Measurements from ENCODE around the gene SPRN.
"Not testable (repeated sequence)": the region's sequence is repeated elsewhere in the genome, so short reads cannot be mapped to it uniquely, and the experiment has no call there.

SPRN gene

GRCh38 chr10:133452453-133452852, 28.0 kb upstream of the SPRN start:
- DNase-seq (no peak), ATAC-seq (replicated peaks) (no peak)
- Mint-ChIP-seq H3K4me3 (no peak overlapping the region), H3K27me3 (no peaks in the 10 kb centered on the region), H3K4me1 (ENCODE audit: low read depth in 2 of 2) (peaks cover 3 to 19% of the 10 kb centered on the region in 2 donors), H3K36me3 (ENCODE audit: insufficient read depth) (peaks cover 27% of the 10 kb centered on the region), H3K9me3 (peaks cover 5 to 11% of the 10 kb centered on the region in 2 donors), H3K27ac (no peak overlapping the region)

DNA sequence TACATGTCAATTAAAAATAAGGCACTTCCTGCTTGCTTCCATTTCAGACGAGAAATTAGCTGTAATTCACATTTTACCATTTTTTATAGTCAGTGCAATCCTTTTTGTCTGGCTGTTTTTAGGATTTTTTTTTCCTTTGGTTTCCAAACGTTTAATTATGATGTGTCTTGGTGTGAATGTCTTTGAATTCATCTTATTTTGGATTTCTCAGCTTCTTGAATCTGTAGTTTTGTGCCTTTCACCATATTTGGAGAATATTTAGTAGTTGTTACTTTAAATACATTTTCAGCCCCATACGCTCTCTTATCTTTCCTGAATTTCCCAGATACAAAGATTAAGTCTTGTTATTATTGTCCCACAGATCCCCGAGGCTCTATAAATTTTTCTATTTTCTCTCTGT, 26.9 kb upstream of the SPRN start:
- no peak overlapping the region for H3K4me3 Mint-ChIP-seq
- no peaks in the 10 kb centered on the region for H3K27me3 Mint-ChIP-seq
- peaks cover 7 to 15% of the 10 kb centered on the region in 2 donors for H3K4me1 Mint-ChIP-seq (ENCODE audit: low read depth in 2 of 2)
- no peak overlapping the region for H3K27ac Mint-ChIP-seq
- H3K36me3 Mint-ChIP-seq (ENCODE audit: insufficient read depth), result peaks cover 18% of the 10 kb centered on the region
- ATAC-seq (replicated peaks) (no peak), DNase-seq (no peak)
- H3K9me3 Mint-ChIP-seq, result peaks cover 9 to 22% of the 10 kb centered on the region in 2 donors

DNA sequence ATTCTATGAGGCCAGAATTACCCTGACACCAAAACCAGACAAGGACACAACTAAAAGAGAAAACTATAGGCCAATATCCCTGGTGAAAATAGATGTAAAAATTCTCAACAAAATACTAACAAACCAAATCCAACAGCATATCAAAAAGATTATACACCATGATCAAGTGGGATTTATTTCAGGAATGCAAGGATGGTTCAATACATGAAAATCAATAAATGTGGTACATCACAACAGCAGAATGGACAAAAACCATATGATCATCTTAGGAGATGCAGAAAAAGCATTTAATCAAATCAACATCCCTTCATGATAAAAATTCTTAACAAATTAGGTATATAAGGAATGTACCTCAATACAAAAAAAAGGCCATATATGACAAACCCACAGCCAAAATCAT, 23.7 kb upstream of the SPRN start:
- ATAC-seq (replicated peaks) (no peak), DNase-seq (no peak)
- H3K4me3 Mint-ChIP-seq, result no peak overlapping the region
- peaks cover 12 to 22% of the 10 kb centered on the region in 2 donors for H3K9me3 Mint-ChIP-seq
- H3K27me3 Mint-ChIP-seq, result no peaks in the 10 kb centered on the region
- no peak overlapping the region for H3K27ac Mint-ChIP-seq
- H3K4me1 Mint-ChIP-seq (ENCODE audit: low read depth in 2 of 2), result peaks cover 5 to 8% of the 10 kb centered on the region in 2 donors
- no peaks in the 10 kb centered on the region for H3K36me3 Mint-ChIP-seq (ENCODE audit: insufficient read depth)

- no peak for ATAC-seq (replicated peaks)
- H3K9me3 Mint-ChIP-seq, result peaks cover 12 to 22% of the 10 kb centered on the region in 2 donors
- peaks cover 12 to 19% of the 10 kb centered on the region in 2 donors for H3K4me1 Mint-ChIP-seq (ENCODE audit: low read depth in 2 of 2)
- no peaks in the 10 kb centered on the region for H3K27me3 Mint-ChIP-seq
- no peak overlapping the region for H3K4me3 Mint-ChIP-seq
- no peaks in the 10 kb centered on the region for H3K36me3 Mint-ChIP-seq (ENCODE audit: insufficient read depth)
- DNase-seq, result no peak
- no peak overlapping the region for H3K27ac Mint-ChIP-seq
These were observed 22.6 kb upstream of the SPRN start for GRCh38 chr10:133446979-133447378.

DNA sequence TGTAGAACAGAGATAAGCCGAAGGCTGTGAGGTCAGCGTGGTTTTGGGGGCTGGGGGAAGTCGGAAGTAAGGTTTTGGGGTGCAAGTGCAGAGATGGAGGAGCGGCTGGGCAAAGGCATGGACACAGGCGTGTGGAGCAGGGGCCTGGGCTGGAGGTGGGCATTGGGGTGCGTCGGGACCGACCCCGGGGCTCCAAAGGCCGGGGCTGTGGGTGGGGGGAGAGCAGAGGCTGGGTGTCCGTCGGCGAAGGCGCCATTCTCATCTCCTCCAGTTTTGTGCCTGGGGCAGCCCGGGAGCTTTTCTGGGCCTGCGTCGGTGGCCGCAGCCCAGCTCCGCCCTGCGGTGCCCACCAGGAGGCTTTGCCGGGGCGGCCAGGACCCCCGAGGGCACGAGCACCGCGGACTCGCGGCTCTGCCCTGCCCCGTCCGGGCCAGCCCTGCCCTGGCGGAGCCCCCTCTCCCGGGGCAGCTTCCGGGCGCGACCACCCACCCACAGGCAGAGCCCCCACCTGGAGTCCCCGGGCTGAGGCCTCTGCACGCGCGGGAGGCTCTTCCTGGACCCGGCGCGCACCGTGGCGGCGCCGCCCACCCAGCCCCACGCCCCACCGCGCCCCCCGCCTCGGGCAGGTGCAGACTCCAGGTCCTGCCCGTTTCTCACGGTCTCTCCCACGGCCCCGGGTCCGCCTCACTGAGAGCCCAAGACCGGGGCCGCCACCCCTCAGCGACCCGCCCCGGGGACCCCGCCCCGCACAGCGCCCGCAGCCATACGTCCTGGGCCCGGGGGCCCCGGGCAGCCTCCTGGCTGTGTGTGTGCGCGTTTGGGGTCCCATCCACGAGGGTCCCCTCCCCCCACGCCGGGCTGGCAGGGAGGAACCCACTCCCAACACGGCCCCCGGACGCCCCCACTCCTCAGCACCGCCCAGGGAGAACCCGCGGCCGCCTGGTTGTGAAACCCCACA, 21.6 kb upstream of the SPRN start:
- Mint-ChIP-seq H3K9me3 (peaks cover 12 to 22% of the 10 kb centered on the region in 2 donors), H3K27ac (peak overlapping the region in 1 of 2 donors; percentile 63), H3K27me3 (no peaks in the 10 kb centered on the region), H3K36me3 (ENCODE audit: insufficient read depth) (no peaks in the 10 kb centered on the region), H3K4me3 (no peak overlapping the region), H3K4me1 (ENCODE audit: low read depth in 2 of 2) (peaks cover 12 to 24% of the 10 kb centered on the region in 2 donors)
- DNase-seq (no peak), ATAC-seq (replicated peaks) (no peak)

DNA sequence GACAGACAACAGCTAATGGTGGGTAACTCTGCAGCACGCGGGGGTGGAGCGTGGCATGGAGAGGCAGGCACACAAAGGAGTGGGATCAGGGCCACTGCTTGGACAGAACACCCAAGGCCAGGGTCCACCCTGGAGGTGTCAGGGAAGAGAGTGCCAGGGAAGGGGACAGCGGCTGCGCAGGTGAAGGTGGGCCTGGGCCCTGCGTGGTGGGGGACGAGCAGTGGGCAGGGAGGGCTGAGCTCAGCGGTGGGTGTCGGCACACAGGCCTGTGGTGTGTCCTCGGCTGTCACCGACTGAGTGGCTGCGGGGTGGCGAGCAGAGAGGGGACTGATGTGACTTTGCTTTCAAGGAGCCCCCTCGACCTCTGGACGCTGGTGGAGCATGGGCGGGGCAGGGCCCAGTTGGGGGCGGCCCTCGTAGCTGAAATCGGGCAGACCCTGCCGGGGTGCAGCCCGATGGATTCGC, 20.9 kb upstream of the SPRN start:
- no peak for DNase-seq
- Mint-ChIP-seq H3K4me3 (peak overlapping the region in 1 of 2 donors; percentile 27), H3K36me3 (ENCODE audit: insufficient read depth) (no peaks in the 10 kb centered on the region), H3K9me3 (peaks cover 12 to 22% of the 10 kb centered on the region in 2 donors), H3K27me3 (no peaks in the 10 kb centered on the region), H3K27ac (peak overlapping the region in 1 of 2 donors; percentile 63), H3K4me1 (ENCODE audit: low read depth in 2 of 2) (peaks cover 12 to 24% of the 10 kb centered on the region in 2 donors)
- ATAC-seq (replicated peaks), result no peak

- Mint-ChIP-seq H3K4me3 (peak overlapping the region in 1 of 2 donors; percentile 27), H3K36me3 (ENCODE audit: insufficient read depth) (no peaks in the 10 kb centered on the region), H3K4me1 (ENCODE audit: low read depth in 2 of 2) (peaks cover 12 to 25% of the 10 kb centered on the region in 2 donors), H3K27me3 (no peaks in the 10 kb centered on the region), H3K9me3 (peaks cover 12 to 20% of the 10 kb centered on the region in 2 donors), H3K27ac (peak overlapping the region in 1 of 2 donors; percentile 63)
- DNase-seq, result no peak
- no peak for ATAC-seq (replicated peaks)
These were observed 20.2 kb upstream of the SPRN start for GRCh38 chr10:133444342-133445267.

GRCh38 chr10:133442967-133443924, 18.8 kb upstream of the SPRN start:
- H3K36me3 Mint-ChIP-seq (ENCODE audit: insufficient read depth), result no peaks in the 10 kb centered on the region
- H3K4me3 Mint-ChIP-seq, result peak overlapping the region in 1 of 2 donors; percentile 82
- H3K4me1 Mint-ChIP-seq (ENCODE audit: low read depth in 2 of 2), result peaks cover 19 to 37% of the 10 kb centered on the region in 2 donors
- peak overlapping the region; percentile 33 to 85 for H3K27ac Mint-ChIP-seq
- ATAC-seq (replicated peaks) (no peak), DNase-seq (no peak)
- peaks cover 7 to 15% of the 10 kb centered on the region in 2 donors for H3K9me3 Mint-ChIP-seq
- H3K27me3 Mint-ChIP-seq, result no peaks in the 10 kb centered on the region

DNA sequence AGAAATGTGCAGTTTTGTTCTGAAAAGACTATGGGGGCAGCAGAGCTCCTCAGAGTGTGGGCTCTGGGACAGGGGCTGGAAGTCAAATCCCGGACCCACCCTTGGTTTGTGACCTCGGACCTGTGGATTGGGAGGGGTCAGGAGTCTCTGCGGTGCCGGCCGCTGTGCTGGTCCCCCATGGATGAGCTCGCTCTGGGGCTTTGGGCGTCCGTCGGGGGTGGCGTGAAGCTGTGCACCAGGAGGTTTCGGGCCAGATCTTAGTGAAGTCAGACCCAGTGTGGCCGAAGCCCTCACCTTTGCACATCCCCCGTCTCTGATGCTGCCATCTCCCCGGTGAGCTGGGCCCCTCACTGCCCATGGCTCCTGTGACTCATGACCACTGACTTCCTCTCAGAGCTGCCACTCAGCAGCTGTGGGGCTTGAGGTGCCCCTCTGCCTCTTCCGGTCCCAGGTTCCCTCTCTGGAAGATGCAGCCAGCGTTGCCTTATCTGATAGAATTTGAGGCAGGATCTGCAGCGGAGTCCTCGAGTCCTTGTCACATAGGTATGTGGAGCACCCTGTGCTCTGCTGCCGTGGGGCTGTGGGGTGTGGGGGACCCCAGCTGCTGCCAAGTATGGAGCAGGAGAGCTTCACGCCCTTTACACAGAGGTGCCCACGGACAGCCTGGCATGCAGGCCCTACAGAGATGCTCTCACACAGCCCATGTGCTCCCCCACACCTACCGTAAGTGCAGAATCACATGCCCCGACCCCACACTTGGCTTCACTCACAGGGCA, 18.0 kb upstream of the SPRN start:
- H3K36me3 Mint-ChIP-seq (ENCODE audit: insufficient read depth), result no peaks in the 10 kb centered on the region
- ATAC-seq (replicated peaks), result peak; percentile 84
- H3K4me3 Mint-ChIP-seq, result peak overlapping the region; percentile 21 to 82
- peaks cover 7 to 10% of the 10 kb centered on the region in 2 donors for H3K9me3 Mint-ChIP-seq
- H3K27me3 Mint-ChIP-seq, result peaks cover 0 to under 1% of the 10 kb centered on the region in 2 donors
- peak overlapping the region; percentile 52 to 85 for H3K27ac Mint-ChIP-seq
- peak in 2 of 3 experiments; percentile 25 to 36 for DNase-seq
- peaks cover 19 to 41% of the 10 kb centered on the region in 2 donors for H3K4me1 Mint-ChIP-seq (ENCODE audit: low read depth in 2 of 2)

DNA sequence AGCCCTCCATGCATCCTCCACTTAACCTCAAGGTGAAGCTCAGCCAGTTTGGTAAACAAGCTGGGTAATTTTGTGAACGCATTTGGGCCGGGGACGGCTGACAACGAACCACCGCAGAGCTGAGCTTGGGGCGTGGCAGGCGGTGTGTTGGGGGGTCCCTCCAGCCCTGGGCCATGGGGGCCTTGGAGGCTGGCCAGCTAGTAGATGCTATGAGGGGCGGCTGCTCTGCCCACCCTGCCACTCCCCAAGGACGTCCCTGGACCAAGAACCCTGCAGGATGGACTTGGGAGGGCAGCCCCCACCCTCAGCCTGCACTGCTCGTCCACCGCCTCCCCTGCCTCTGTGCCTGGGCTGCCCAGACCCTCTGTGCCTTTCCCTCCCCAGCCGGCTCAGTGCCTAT, 17.4 kb upstream of the SPRN start:
- Mint-ChIP-seq H3K36me3 (ENCODE audit: insufficient read depth) (no peaks in the 10 kb centered on the region), H3K9me3 (peaks cover 4 to 5% of the 10 kb centered on the region in 2 donors), H3K27ac (peak overlapping the region; percentile 52 to 85), H3K4me1 (ENCODE audit: low read depth in 2 of 2) (peaks cover 17 to 41% of the 10 kb centered on the region in 2 donors), H3K27me3 (peaks cover 4 to 7% of the 10 kb centered on the region in 2 donors), H3K4me3 (peak overlapping the region; percentile 21 to 82)
- peak; percentile 45 for ATAC-seq (replicated peaks)
- DNase-seq, result no peak

DNA sequence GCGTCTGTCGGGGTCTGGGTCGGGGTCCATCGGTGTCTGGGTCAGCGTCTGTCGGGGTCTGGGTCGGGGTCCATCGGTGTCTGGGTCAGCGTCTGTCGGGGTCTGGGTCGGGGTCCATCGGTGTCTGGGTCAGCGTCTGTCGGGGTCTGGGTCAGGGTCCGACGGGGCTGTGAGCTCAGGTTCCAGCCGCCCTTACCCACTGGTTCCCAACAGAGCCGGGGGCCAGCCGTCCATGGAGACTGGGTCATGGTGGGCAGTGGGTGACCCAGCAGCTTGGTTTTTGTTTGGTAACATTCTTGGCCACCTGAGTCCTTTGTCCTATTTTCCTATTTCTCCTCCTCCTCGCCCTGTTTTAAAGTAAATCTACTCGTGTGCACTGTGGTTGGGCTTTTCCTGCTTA, 16.9 kb upstream of the SPRN start:
- not testable (repeated sequence) for H3K9me3 Mint-ChIP-seq; ATAC-seq (replicated peaks); DNase-seq; H3K36me3 Mint-ChIP-seq (ENCODE audit: insufficient read depth)
- Mint-ChIP-seq H3K4me1 (ENCODE audit: low read depth in 2 of 2) (peaks cover 14 to 41% of the 10 kb centered on the region in 2 donors), H3K27me3 (peaks cover 8 to 11% of the 10 kb centered on the region in 2 donors), H3K4me3 (peak overlapping the region in 1 of 2 donors; percentile 82), H3K27ac (peak overlapping the region; percentile 52 to 85)
